Muscle layer of duodenum (tissue), 2 donors: ENCODE data around the gene LILRB5.
"Not testable (repeated sequence)": the region's sequence is repeated elsewhere in the genome, so short reads cannot be mapped to it uniquely, and the experiment has no call there.

Experiments used
- H3K27ac ChIP-seq: one replicate; pipeline ENCODE4 v1.7.0; 2013; ENCODE audit warnings: mild to moderate bottlenecking, low read length
- H3K27me3 ChIP-seq: one replicate; pipeline ENCODE4 v1.7.0; 2013; ENCODE audit warnings: low read depth, mild to moderate bottlenecking, control low read depth, low read length
- H3K36me3 ChIP-seq, 2 donors: one replicate each; pipeline ENCODE4 v1.7.0; 2013; ENCODE audit warnings: low read length in 2 of 2, control low read depth in 1 of 2, mild to moderate bottlenecking in 1 of 2; ENCODE audit not compliant: insufficient read depth in 2 of 2, control insufficient read depth in 1 of 2
- H3K4me1 ChIP-seq, 2 donors: one replicate each; pipeline ENCODE4 v1.7.0; 2013; ENCODE audit warnings: low read length in 2 of 2, mild to moderate bottlenecking in 2 of 2, control low read depth in 1 of 2, moderate library complexity in 1 of 2; ENCODE audit not compliant: insufficient read depth in 2 of 2, control insufficient read depth in 1 of 2
- H3K4me3 ChIP-seq, 2 donors: one replicate each; pipeline ENCODE4 v1.7.0; 2013; ENCODE audit warnings: low read length in 2 of 2, low read depth in 1 of 2, mild to moderate bottlenecking in 1 of 2
- H3K9me3 ChIP-seq, 2 donors: one replicate each; pipeline ENCODE4 v1.7.0; 2013; ENCODE audit warnings: low read length in 2 of 2, control low read depth in 1 of 2, mild to moderate bottlenecking in 1 of 2; ENCODE audit not compliant: control insufficient read depth in 1 of 2
- donor health status: healthy.

The LILRB5 gene

GRCh38 chr19:54208784-54209057, 48.4 kb downstream of the LILRB5 start:
- Histone ChIP-seq H3K27me3 (no peaks in the 10 kb centered on the region), H3K27ac (peak overlapping the region; percentile 73), H3K4me1 (peaks cover 17 to 47% of the 10 kb centered on the region in 2 donors), H3K9me3 (no peaks in the 10 kb centered on the region), H3K4me3 (peak overlapping the region in 1 of 2 donors; percentile 3), H3K36me3 (peaks cover 40 to 46% of the 10 kb centered on the region in 2 donors)

- Histone ChIP-seq H3K9me3 (no peaks in the 10 kb centered on the region), H3K4me3 (peak overlapping the region in 1 of 2 donors; percentile 5), H3K27me3 (no peaks in the 10 kb centered on the region), H3K4me1 (peaks cover 18 to 52% of the 10 kb centered on the region in 2 donors), H3K27ac (peak overlapping the region; percentile 80), H3K36me3 (peaks cover 42 to 51% of the 10 kb centered on the region in 2 donors)
Measured at GRCh38 chr19:54207983-54208783, 48.9 kb downstream of the LILRB5 start.

GRCh38 chr19:54207676-54207982, 49.4 kb downstream of the LILRB5 start:
- H3K27me3 ChIP-seq: no peaks in the 10 kb centered on the region
- no peaks in the 10 kb centered on the region for H3K9me3 ChIP-seq
- H3K36me3 ChIP-seq: peaks cover 48 to 57% of the 10 kb centered on the region in 2 donors
- peaks cover 24 to 58% of the 10 kb centered on the region in 2 donors for H3K4me1 ChIP-seq
- H3K27ac ChIP-seq: peak overlapping the region; percentile 80
- peak overlapping the region in 1 of 2 donors; percentile 5 for H3K4me3 ChIP-seq

- Histone ChIP-seq H3K4me1 (peaks cover 28 to 62% of the 10 kb centered on the region in 2 donors), H3K27ac (peak overlapping the region; percentile 80), H3K4me3 (peak overlapping the region in 1 of 2 donors; percentile 28), H3K36me3 (peaks cover 52 to 61% of the 10 kb centered on the region in 2 donors)
- not testable (repeated sequence) for H3K27me3 ChIP-seq, H3K9me3 ChIP-seq
Measured at GRCh38 chr19:54207193-54207592, 49.9 kb downstream of the LILRB5 start.

- H3K4me3 ChIP-seq: peak overlapping the region in 1 of 2 donors; percentile 28
- peaks cover 32 to 66% of the 10 kb centered on the region in 2 donors for H3K4me1 ChIP-seq
- H3K27ac ChIP-seq: peak overlapping the region; percentile 59
- H3K9me3 ChIP-seq: no peaks in the 10 kb centered on the region
- H3K27me3 ChIP-seq: no peaks in the 10 kb centered on the region
- peaks cover 55 to 64% of the 10 kb centered on the region in 2 donors for H3K36me3 ChIP-seq
Measured at GRCh38 chr19:54206831-54207177, 50.3 kb downstream of the LILRB5 start.

- Histone ChIP-seq H3K36me3 (peaks cover 61 to 64% of the 10 kb centered on the region in 2 donors), H3K27me3 (no peaks in the 10 kb centered on the region), H3K4me1 (peaks cover 35 to 72% of the 10 kb centered on the region in 2 donors), H3K4me3 (peak overlapping the region in 1 of 2 donors; percentile 28), H3K27ac (peak overlapping the region; percentile 59), H3K9me3 (no peaks in the 10 kb centered on the region)
Measured at GRCh38 chr19:54206030-54206830, 50.8 kb downstream of the LILRB5 start.

GRCh38 chr19:54204767-54205468, 52.2 kb downstream of the LILRB5 start:
- Histone ChIP-seq H3K4me1 (peaks cover 31 to 70% of the 10 kb centered on the region in 2 donors), H3K9me3 (no peaks in the 10 kb centered on the region), H3K27ac (no peak overlapping the region), H3K4me3 (no peak overlapping the region), H3K27me3 (no peaks in the 10 kb centered on the region), H3K36me3 (peaks cover 61 to 70% of the 10 kb centered on the region in 2 donors)

GRCh38 chr19:54203151-54203611, 53.9 kb downstream of the LILRB5 start:
- Histone ChIP-seq H3K9me3 (no peaks in the 10 kb centered on the region), H3K27ac (no peak overlapping the region), H3K36me3 (peaks cover 60 to 66% of the 10 kb centered on the region in 2 donors), H3K4me1 (peaks cover 18 to 55% of the 10 kb centered on the region in 2 donors), H3K4me3 (peak overlapping the region; percentile 83 to 92), H3K27me3 (no peaks in the 10 kb centered on the region)

- Histone ChIP-seq H3K27me3 (no peaks in the 10 kb centered on the region), H3K36me3 (peaks cover 51 to 54% of the 10 kb centered on the region in 2 donors), H3K9me3 (no peaks in the 10 kb centered on the region), H3K4me3 (peak overlapping the region; percentile 83 to 92), H3K4me1 (peaks cover 18 to 51% of the 10 kb centered on the region in 2 donors), H3K27ac (peak overlapping the region; percentile 96)
Measured at GRCh38 chr19:54201980-54202379, 55.1 kb downstream of the LILRB5 start.

GRCh38 chr19:54201172-54201701, 55.8 kb downstream of the LILRB5 start:
- Histone ChIP-seq H3K9me3 (no peaks in the 10 kb centered on the region), H3K4me3 (peak overlapping the region; percentile 83 to 92), H3K27ac (peak overlapping the region; percentile 96), H3K27me3 (no peaks in the 10 kb centered on the region), H3K36me3 (peaks cover 43 to 47% of the 10 kb centered on the region in 2 donors), H3K4me1 (peaks cover 18 to 49% of the 10 kb centered on the region in 2 donors)
